Keratinocyte (primary cell): ENCODE measurements around the gene CCDC157.

ENCODE experiments used
- CTCF ChIP-seq, 3 experiments: IDR thresholded peaks in 1 of 3; conservative IDR thresholded peaks in 1 of 3; optimal IDR thresholded peaks in 1 of 3; 2 replicates in 2 of 3; 3 replicates in 1 of 3; pipeline versions ENCODE3 to v1.5.1; 2011; ENCODE audit warnings: low read length in 3 of 3, mild to moderate bottlenecking in 3 of 3, moderate library complexity in 2 of 3, control low read depth in 1 of 3, inconsistent platforms in 1 of 3; ENCODE audit not compliant: insufficient read depth in 2 of 3; ENCODE audit errors: extremely low read depth in 1 of 3
- EZH2 ChIP-seq: IDR thresholded peaks from one replicate; pipeline ENCODE4 v1.6.1; 2012; ENCODE audit warnings: inconsistent platforms, mild to moderate bottlenecking, low read length, moderate library complexity

DNA sequence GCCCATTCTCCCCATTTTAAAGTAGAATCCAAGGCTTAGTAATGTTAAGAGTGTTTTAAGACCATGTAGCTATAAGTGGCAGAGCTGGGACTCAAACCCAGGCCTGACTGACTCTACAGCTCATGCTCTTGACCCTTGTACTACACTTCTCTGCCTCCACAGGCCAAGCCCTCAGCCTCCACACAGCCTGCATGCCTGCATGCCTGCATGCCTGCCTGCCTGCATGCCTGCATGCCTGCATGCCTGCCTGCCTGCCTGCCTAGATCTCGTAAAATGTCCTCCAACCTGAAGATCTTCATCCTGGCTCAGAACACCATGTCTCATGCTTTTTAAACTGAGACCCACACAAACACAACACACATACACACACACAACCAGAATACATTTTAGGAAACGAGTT lies 48.7 kb upstream of the CCDC157 start:
- TF ChIP-seq CTCF (optimal IDR thresholded peaks at IDR 0.05 in 1 of 3, IDR thresholded peaks at IDR 0.05 in 1 of 3, conservative IDR thresholded peaks at IDR 0.05 in 1 of 3; ENCODE audit: extremely low read depth in 1 of 3, insufficient read depth in 2 of 3, low read length in 3 of 3) (no peak), EZH2 (no peak)
